Left colon (tissue), 2 donors: ENCODE measurements around the gene IMMP2L. TPM values are rescaled to one million over a fixed set of nuclear protein-coding genes. Genes with fewer than 3 reads are reported as not detected.
"Not testable (repeated sequence)": the region's sequence is repeated elsewhere in the genome, so short reads cannot be mapped to it uniquely, and the experiment has no call there.

ENCODE experiments used
- ATAC-seq: fragments of 200-7000 bp; cut with Tn5 transposase; one replicate; pipeline ENCODE4 v1.9.1; 2020; ENCODE audit warnings: mild to moderate bottlenecking, moderate library complexity
- DNase-seq, 2 donors: peaks; one replicate each; pipeline ENCODE4 v3.0.0-alpha.2; 2020
- intact Hi-C, 2 donors: fragments of 100-400 bp; cut with DNase I in 1 of 2; cut with micrococcal nuclease in 1 of 2; formaldehyde crosslinking; loops; one replicate each; pipeline versions ENCODE4 v1.11.2 to v1.14.0; 2022; cut with DNase I, micrococcal nuclease
- total RNA-seq, 2 donors: library from RNA; stranded (reverse); fragmentation: NEBNext Ultra II Directional; extraction: Animal tissue kit (Norgen Biotek cat#: 25700); gene quantifications; one replicate each; pipeline ENCODE4 v1.2.1, GENCODE V29; 2021
- donor health status: DM: no; HTN: no; CAD: no.
- donor health status: DM: yes; HTN: yes; CAD: no.

The IMMP2L gene
- total RNA-seq, 2 donors from 2014 or later: 11.1 to 11.8 TPM

DNA sequence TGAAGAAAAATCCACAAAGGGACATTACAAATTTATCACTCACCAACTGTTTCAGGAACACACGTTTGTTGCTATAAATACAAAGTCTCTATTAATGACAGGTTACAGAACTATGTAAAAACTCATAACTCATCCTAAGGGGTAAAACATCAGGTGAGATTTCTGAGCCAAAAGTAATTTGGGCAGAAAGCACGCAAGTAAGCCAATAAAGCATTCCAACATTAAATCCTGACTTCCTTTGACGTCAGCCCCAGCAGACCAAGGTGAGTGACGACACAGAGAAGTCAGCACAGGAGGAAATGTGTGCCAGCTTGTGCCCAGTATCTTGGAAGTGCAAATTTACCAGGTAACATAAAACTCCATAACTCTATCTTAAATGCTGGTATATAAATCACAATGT, 45.7 kb downstream of the IMMP2L start:
- no peak for ATAC-seq
- DNase-seq: no peak
- intact Hi-C loops: no loop called here

DNA sequence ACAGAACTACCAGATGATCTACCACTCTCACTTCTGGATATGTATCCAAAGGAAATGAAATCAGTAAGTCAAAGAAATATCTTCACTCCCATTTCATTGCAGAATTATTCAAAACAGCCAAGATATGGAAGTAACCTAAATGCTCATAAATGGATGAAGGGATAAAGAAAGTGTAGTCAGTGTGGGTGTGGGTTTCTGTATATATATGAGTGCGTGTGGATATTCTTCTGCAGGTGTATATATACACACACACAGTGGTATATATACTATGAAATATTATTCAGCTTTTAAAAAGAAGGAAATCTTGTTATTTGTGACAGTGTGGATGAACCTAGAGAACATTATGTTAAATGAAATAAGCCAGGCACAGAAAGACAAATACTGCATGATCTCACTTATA, 48.7 kb downstream of the IMMP2L start:
- intact Hi-C loops: no loop called here
- ATAC-seq: no peak
- DNase-seq: no peak

DNA sequence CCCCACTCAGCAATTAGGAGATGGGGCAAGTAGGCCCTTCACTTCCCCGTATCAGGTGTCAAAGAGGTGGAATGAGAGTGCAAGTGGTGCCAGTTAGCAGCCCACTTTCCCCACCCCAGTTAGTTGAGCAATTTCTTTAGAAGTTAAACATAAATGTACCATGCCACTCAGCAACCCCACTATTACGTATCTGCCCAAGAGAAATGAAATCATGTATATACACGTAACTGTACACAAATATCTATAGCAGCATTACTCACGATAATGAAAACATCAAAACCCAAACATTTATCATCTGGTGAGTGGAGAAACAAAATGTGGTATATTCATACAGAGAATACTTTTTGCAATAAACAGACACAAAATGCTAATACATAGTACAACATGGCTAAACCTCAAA, 50.4 kb downstream of the IMMP2L start:
- DNase-seq (no peak), ATAC-seq (no peak)
- intact Hi-C loops: no loop called here

DNA sequence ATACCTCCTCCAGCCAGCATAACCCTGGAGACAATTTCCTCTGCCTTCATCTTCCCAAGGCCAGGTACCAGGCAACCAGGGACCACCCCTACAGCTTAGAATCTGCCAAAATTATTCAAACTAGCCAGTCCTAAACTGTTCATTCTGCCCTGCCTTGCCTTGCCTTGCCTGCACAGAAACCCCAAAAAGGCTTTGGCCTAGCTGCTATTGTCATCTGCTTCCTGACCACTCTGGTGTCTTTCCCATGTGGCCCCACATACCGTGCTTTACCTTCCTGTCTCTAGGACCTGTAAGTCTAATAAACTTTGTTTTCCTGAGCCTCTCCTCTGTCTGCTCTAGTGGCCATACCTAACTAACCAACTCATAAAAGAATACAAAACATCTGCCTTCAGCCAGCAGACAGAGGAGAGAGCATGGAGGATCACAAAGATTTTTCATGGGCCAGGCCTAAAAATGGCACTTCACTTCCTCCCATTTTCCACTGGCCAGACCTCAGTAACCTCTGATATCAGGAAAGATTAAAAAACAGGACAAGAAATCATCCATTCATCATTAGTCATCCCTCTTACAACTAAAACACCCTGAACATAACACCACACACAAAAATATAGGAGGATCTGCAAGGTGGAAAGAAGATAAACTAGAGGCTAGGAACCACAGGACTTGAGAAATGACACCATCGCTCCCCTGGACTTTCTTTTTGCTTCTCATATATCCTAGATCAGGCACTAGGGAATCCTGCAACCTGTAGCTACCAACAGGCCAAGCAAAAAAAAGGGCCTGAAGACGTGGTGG, 51.5 kb downstream of the IMMP2L start:
- intact Hi-C loops: no loop called here
- DNase-seq (no peak), ATAC-seq (no peak)

DNA sequence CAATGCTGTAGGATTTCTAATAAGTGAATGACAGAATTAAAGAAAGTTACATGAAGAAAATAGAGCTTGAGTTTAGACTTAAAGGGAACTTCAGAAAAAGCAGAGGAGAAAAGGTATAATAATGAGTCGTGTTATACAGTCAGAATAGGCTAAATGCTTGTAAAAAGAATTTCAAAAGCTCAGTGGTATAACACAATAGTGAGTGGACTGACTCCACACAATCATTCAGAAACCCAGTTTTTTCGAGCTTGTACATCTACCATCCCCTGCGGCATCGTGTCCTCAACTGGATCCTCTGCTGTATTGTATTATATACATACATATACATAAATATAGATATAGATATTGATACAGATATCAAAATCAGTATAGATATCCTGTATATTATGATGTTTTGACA, 52.2 kb downstream of the IMMP2L start:
- DNase-seq: no peak
- intact Hi-C loops: no loop called here
- ATAC-seq: no peak

DNA sequence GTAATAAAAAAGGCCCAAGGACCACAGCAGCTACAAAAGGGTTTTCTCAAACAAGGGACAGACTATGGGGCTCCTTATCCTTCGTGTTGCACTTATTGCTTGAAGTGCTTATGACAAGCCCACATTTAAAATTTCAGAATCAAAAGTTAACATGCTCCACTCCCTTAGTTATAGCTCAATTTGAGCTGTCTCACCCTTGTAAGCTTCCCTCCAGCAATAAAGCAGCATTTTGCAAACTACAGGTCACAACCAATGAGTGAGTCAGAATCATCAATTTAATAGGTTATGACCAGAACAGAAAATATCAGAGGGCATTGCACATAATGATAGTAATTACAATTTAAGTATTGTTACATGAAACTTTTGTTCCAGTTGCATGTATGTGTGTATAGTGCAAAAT, 53.0 kb downstream of the IMMP2L start:
- DNase-seq (no peak), ATAC-seq (no peak)
- intact Hi-C loops: no loop called here

DNA sequence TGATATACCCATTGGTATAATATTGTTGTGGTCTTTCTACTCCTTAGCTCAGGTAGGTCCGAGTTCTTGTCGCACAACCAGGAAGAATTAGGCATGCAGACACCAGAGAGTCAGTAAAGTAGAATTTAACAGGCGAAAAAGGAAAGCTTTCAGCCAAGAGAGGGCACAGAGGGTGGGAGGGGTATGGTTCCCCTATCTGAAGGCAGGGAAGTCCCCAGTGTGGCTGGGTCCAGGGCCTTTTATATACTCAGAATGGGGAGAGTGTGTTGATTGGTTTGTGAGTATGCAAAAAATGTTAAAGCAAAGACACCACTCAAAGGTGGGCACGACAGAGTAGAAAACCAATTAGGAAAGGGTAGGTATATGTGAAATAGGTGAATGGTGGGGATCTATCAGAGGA, 53.9 kb downstream of the IMMP2L start:
- DNase-seq (no peak), ATAC-seq (no peak)
- intact Hi-C loops: no loop called here

DNA sequence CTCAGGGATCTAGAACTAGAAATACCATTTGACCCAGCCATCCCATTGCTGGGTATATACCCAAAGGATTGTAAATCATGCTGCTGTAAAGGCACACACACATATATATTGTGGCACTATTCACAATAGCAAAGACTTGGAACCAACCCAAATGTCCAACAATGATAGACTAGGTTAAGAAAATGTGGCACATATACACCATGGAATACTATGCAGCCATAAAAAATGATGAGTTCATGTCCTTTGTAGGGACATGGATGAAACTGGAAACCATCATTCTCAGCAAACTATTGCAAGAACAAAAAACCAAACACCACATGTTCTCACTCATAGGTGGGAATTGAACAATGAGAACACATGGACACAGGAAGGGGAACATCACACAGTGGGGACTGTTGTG, 56.9 kb downstream of the IMMP2L start:
- ATAC-seq, DNase-seq, intact Hi-C loops: not testable (repeated sequence)

DNA sequence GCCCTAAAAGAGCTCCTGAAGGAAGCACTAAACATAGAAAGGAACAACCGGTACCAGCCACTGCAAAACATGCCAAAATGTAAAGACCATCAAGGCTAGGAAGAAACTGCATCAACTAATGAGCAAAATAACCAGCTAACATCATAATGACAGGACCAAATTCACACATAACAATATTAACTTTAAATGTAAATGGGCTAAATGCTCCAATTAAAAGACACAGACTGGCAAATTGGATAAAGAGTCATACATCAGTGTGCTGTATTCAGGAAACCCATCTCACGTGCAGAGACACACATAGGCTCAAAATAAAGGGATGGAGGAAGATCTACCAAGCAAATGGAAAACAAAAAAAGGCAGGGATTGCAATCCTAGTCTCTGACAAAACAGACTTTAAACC, 60.5 kb downstream of the IMMP2L start:
- ATAC-seq, intact Hi-C loops, DNase-seq: not testable (repeated sequence)

DNA sequence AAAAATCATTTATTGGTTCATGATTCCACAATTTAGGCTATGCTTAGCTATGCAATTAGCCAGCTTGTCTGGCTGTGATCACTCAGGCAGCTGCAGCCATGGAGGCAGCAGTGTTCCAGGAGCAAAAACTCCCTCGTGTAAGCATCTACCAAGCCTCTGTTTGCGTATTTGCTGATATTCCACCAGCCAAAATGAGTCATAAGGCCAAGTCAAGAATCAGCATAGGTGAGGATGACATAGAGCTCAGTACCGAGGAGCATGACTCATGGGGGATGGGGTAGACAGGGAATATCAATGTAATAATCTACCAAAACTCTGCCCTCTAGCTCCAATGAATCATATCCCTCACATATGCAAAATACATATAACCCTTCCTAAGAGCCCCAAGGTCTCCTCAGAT, 63.3 kb downstream of the IMMP2L start:
- intact Hi-C loops: no loop called here
- no peak for ATAC-seq
- DNase-seq: no peak

DNA sequence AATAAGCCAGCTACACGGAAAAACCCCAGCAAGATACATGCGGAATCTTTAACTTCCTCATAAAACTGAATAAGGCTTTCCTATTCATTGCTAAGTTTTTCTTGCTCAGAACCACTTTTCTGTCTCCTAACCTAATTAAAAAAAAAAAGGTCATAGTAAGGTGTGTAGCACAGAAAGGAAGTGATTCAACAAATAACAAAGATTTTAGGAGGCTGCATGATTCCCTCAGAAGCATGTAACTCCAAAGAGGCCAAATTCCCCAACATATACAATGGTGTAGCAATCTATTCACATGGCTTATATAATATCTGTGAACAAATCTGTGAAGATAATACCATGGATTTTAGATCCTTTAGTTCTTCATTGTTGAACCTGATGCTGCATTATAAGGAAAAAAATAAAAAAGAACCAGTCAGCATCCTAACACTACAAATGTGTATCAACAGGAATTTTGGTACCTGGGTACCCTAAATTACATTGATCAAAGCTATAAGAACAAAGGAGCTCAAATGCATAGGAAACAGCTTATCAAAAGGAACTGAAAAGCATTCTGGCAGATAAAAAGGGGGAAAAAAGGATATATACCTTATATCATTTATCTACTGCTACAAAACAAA, 63.8 kb downstream of the IMMP2L start:
- intact Hi-C loops: no loop called here
- DNase-seq (no peak), ATAC-seq (no peak)

DNA sequence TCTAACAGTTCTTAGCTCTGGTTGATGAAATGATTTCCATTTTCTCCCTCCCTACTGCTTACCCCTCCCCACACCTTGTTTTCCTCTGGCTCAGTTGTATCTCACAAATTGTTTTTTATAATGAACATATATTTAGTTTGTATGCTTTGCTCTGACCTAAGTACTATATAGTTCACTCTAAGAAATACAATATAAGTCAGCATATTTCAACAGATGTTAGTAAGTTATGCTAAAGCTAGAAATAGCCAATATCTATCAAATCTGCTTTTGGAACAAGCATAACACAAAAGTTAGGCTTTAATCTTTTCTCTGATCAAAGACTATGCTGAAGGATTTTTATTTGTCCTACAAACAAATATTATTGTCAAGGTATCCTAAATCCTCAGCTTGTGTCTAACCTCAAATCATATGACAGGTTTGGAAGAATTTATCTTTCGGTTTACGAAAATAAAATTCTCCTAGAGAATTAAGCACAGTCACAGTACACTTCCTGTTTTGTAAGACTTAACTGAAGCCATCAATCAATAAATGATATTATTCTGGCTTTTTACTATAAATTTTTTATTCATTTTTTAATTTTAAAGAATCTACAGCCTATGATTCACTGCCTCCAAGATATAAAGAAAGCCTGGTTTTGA, 67.0 kb downstream of the IMMP2L start:
- intact Hi-C loops: no loop called here
- ATAC-seq: no peak
- no peak for DNase-seq

DNA sequence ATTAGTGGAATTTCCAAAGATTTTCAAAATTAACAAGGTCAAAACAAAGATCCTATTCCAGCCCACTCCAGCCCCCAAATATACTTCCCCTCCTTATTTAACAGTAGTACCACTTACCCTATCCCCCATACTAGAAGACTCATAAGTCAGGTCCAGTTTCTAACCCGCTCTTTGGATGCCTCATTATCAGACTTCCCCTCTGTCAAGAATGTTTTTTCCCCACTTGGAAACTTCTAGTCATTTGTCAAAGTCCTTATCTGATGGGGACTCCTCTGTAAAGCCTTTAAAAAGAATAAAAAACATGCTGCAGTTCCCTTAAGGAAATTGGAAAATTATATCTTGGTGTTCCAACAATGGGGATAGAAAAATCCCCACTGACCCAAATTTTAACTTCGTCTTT, 70.1 kb downstream of the IMMP2L start:
- no peak for ATAC-seq
- intact Hi-C loops: no loop called here

DNA sequence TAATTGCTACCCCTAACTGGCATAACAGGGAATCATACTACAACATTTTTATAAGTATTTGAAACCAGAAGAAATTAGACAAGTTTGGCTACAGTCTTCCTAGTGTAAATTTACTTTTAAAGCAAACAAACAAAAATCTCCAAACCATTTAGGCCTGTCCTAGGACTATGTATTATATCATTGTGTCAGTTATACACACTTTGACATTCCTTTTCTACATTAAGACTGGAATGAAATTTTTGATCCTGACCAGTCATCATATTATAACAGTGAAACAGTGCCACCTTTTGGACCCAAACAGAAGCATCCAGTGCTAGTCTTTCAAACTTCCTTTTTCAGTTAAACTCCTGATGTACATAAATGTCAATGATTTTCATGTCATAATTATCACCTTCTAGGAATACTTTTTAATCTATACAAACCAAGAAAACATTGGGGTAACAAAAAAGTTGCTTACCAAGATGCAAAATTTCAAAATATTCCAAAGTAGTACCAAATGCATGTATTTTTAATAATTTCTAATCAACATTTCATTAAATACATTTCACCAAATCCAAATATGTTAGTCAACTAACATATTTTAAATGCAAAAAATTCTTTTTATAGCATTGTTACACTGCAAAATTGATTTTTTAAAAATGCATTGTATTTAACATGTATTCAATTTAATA, 75.7 kb downstream of the IMMP2L start:
- ATAC-seq (peak; percentile 58), DNase-seq (no peak)
- intact Hi-C loops: loop anchor here in 1 of 2 donors (10.0 kb wide), 1 partner anchor 392 kb away; the partner anchor contains the start of gene LRRN3

More for the DNA sequence above, 70.1 kb downstream of the IMMP2L start:
- DNase-seq: no peak

DNA sequence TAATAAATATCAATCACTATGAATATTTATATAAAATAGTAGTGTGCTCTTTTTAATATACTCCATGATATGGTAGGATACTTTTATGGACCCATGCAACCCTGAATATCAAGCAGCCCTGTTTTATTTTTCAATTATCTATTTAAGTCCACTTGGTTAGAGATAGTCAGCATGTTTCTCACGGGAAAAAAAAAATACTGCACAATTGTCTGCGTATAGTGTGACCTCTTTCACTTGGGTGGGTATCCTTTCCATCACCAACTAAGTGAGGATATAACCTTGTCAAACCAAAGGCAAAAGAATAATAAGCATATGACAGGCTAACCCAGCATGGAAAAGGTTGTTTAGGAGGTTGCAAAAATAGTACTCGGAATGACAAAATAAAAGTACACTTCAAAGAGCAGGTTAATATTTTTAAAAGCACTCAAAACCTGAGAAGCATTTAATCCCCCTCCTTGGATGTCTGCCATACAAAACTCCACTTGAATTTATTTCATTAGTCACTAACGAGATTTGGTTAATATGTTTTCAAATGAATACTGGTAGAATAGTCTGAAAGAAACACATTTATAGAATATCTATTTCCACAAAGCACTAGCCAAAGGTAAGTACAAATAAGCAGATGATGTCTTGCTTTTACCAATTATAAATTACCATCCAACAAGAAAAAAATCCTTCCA, 76.5 kb downstream of the IMMP2L start:
- intact Hi-C loops: loop anchor here in 1 of 2 donors (10.0 kb wide), 1 partner anchor 391 kb away; the partner anchor contains the start of gene LRRN3
- DNase-seq (no peak), ATAC-seq (no peak)

DNA sequence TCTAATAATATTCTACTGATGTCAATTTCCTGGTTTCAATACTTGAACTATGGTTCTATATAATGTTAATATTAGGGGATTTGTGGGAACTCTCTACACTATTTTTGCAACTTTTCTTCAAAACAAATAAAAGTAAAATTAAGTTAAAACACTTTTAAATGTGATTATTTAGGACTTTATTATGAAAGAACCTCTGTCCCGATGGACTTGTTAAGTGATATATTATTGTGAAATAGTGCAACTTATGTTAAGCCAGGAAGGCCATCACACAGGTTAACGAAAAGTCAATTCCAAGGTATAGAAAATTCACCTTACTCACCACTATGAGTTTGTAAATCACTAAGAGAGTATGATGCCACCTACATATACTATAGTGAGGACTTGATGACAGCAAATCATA, 79.2 kb downstream of the IMMP2L start:
- DNase-seq (no peak), ATAC-seq (no peak)
- intact Hi-C loops: loop anchor here in 1 of 2 donors (10.0 kb wide), 1 partner anchor 388 kb away; the partner anchor contains the start of gene LRRN3

DNA sequence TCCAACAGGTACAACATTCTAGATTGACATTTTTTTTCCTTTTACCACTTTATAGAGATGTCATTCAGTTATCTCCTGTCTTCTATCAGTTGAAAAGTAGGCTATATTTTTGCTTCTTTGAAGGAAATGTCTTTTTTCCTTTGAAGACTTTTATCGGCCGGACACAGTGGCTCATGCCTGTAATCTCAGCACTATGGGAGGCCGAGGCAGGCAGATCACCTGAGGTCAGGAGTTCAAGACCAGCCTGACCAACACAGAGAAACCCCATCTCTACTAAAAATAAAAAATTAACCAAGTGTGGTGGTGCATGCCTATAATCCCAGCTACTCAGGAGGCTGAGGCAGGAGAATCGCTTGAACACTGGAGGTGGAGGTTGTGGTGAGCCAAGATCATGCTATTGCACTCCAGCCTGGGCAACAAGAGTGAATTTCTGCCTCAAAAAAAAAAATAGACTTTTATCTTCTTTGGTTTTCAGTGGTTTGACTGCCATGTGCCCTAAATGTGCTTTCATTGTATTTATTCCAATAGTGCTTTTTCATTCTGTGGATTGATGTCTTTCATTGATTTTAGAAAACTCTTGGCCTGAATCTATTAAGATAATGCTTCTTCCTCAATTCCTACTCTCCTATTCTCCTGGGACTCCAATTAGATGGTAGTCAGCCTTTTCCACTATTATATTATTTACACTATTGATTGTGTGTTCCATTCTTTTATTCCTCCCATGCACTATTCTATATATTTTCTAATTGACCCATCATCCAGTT, 84.6 kb downstream of the IMMP2L start:
- intact Hi-C loops: no loop called here
- DNase-seq (no peak), ATAC-seq (no peak)

DNA sequence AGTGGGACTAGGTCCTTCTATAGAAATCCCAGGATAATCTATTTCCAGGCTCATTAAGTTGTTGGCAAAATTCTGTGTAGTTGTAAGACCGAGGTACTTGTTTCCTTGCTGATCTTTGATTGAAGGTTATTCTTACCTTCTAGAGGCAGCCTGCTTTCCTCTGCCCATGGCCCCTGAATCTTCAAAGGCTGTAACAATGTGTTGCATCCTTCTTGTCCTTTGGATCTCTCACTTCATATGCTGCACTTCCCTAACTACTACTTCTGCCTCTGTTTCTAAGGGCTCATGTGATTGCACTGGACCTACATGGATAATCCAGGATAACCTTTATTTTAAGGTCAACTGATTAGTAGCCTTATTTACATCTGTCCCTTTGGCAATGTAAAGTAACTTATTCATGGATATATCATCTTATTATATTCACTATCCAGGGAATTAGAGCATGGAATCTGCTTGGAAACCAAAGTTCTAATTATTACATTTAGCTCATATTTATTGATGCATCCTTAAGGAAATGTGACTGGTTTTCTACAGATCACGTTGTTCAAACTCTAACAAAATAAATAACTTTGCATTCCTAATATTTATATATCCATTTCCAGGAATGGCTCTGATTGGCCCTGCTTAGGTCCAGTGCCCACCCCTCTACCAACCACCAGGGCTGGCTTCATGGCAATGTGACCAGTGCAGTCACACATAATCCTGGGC, 85.6 kb downstream of the IMMP2L start:
- ATAC-seq: no peak
- intact Hi-C loops: no loop called here
- DNase-seq: no peak
